ENCODE results near the gene GANAB.

DNA sequence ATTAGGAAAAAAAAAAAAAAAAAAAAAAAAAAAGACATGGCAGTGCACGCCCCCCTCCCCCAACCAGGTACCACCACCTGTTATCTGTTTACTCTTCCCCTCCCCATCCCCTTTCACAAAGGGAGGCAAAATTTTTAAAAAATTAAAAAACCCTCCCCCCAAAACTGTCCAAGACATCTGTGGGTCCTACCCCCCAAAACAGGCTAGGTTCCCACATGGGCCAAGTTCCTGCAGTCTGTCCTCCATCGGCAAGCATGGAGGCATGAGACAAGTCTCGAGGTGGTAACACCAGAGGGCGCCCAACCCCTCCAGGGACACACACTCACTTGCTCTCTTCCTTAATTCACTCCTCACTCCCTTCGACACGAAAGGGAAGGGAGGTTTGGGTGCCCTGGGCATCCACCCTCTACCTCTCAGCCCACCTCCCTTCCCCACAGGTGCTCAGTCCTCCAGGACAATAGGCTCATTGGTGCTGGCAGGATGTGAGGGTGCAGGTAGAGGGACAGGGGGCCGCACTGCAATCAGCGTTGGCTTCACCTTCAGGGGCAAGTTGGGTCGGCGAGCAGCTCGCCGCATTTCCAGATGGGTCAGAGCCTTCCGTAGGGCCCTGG, 52.9 kb downstream of the GANAB start:
- TF ChIP-seq, protein P1, sequence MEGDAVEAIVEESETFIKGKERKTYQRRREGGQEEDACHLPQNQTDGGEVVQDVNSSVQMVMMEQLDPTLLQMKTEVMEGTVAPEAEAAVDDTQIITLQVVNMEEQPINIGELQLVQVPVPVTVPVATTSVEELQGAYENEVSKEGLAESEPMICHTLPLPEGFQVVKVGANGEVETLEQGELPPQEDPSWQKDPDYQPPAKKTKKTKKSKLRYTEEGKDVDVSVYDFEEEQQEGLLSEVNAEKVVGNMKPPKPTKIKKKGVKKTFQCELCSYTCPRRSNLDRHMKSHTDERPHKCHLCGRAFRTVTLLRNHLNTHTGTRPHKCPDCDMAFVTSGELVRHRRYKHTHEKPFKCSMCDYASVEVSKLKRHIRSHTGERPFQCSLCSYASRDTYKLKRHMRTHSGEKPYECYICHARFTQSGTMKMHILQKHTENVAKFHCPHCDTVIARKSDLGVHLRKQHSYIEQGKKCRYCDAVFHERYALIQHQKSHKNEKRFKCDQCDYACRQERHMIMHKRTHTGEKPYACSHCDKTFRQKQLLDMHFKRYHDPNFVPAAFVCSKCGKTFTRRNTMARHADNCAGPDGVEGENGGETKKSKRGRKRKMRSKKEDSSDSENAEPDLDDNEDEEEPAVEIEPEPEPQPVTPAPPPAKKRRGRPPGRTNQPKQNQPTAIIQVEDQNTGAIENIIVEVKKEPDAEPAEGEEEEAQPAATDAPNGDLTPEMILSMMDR (IDR thresholded peaks at IDR 0.05): peak in 5 of 6 experiments; percentile 47 to 69 (median 63)
- TF ChIP-seq POLR2A (IDR thresholded peaks at IDR 0.05): no peak
